ENCODE results near the gene GCGR.

Gene GCGR

DNA sequence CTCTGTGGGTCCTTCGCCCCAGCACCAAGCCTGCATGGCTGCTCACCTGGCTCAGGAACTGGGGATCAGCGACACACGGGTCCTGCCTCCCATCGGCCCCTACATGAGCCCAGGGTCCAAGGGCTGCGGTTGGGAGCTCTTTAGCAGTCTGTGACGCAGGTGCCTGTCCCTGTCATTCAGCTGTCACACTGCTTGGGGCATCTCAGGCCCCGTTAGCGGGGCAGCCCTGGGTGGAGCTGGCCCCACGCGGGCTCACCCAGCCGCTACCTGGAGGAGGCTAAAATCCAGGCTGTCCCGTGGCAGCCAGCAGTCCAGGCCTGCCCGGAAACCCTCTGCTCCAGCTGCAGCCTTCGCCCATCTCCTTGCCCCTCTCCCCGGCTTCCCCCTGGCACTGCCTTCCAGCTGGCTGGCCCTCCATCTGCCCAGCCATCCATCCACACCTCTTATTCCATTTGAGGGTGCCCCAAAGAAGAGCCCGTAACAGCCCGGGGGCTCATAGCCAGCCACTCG, 3.3 kb downstream of the GCGR start:
- in situ Hi-C loops (cut with HindIII; ENCODE audit: low pct_ligation_motif_present, low sequenced_read_pairs) = no loop called here
- no peak for DNase-seq
- TF ChIP-seq, protein P1, sequence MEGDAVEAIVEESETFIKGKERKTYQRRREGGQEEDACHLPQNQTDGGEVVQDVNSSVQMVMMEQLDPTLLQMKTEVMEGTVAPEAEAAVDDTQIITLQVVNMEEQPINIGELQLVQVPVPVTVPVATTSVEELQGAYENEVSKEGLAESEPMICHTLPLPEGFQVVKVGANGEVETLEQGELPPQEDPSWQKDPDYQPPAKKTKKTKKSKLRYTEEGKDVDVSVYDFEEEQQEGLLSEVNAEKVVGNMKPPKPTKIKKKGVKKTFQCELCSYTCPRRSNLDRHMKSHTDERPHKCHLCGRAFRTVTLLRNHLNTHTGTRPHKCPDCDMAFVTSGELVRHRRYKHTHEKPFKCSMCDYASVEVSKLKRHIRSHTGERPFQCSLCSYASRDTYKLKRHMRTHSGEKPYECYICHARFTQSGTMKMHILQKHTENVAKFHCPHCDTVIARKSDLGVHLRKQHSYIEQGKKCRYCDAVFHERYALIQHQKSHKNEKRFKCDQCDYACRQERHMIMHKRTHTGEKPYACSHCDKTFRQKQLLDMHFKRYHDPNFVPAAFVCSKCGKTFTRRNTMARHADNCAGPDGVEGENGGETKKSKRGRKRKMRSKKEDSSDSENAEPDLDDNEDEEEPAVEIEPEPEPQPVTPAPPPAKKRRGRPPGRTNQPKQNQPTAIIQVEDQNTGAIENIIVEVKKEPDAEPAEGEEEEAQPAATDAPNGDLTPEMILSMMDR (IDR thresholded peaks at IDR 0.05; ENCODE audit: low read depth, low read length, missing control alignments) = no peak
- Histone ChIP-seq H3K4me3 (ENCODE audit: low read depth, low read length) (no peak overlapping the region), H3K27ac (no peak overlapping the region), H3K36me3 (replicated peaks) (no peaks in the 10 kb centered on the region), H3K27me3 (replicated peaks) (peaks cover 56% of the 10 kb centered on the region)

DNA sequence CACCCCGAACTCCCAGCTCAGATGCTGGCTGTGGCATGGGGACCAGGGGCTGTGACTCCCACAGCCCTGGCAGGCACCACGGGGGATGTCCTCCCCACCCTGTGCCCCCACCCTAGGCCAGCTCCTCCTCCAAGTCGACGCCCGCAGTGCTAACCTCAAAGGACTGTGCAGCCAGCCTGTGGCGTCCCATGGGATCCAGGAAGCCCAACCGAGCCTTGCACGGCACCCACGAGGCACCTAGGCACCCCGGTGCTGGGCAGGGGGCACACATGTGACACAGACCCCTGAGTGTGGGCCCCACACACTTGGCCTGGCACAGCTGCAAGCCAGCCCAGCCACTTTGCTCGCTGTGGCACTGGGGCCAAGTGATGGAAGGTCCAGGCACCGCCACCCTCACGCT, 3.9 kb downstream of the GCGR start:
- peaks cover 50% of the 10 kb centered on the region for H3K27me3 ChIP-seq (replicated peaks)
- H3K36me3 ChIP-seq (replicated peaks) = no peaks in the 10 kb centered on the region

DNA sequence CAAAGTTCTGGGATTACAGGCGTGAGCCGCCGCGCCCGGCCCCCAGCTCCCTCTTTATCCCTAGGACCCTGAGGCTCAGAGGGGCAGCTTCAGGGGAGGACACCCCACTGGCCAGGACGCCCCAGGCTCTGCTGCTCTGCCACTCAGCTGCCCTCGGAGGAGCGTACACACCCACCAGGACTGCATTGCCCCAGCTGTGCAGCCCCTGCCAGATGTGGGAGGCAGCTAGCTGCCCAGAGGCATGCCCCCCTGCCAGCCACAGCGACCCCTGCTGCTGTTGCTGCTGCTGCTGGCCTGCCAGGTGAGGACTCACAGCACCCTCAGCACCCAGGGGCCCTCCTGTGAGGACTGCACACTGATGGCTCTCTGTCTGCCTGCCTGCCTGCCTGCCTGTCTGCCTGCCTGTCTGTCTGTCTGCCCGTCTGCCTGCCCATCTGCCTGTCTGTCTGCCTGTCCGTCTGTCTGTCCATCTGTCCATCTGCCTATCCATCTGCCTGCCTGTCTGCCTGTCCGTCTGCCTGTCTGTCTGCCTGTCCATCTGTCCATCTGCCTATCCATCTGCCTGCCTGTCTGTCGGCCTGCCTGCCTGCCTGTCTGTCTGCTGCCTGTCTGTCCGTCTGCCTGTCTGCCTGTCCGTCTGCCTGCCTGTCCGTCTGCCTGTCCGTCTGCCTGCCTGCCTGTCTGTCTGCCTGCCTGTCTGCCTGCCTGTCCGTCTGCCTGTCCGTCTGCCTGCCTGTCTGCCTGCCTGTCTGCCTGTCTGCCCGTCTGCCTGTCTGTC, 5.0 kb downstream of the GCGR start:
- DNase-seq = no peak
- Histone ChIP-seq H3K27me3 (replicated peaks) (peaks cover 38% of the 10 kb centered on the region), H3K36me3 (replicated peaks) (no peaks in the 10 kb centered on the region), H3K27ac (no peak overlapping the region), H3K4me3 (ENCODE audit: low read depth, low read length) (no peak overlapping the region)
- TF ChIP-seq, protein P1 (IDR thresholded peaks at IDR 0.05; ENCODE audit: low read depth, low read length, missing control alignments) = no peak
- in situ Hi-C loops (cut with HindIII; ENCODE audit: low pct_ligation_motif_present, low sequenced_read_pairs) = no loop called here

More for the DNA sequence above, 3.9 kb downstream of the GCGR start:
- H3K4me3 ChIP-seq (ENCODE audit: low read depth, low read length) = no peak overlapping the region
- TF ChIP-seq, protein P1 (IDR thresholded peaks at IDR 0.05; ENCODE audit: low read depth, low read length, missing control alignments) = no peak
- in situ Hi-C loops (cut with HindIII; ENCODE audit: low pct_ligation_motif_present, low sequenced_read_pairs) = no loop called here
- no peak for DNase-seq
- H3K27ac ChIP-seq = no peak overlapping the region

DNA sequence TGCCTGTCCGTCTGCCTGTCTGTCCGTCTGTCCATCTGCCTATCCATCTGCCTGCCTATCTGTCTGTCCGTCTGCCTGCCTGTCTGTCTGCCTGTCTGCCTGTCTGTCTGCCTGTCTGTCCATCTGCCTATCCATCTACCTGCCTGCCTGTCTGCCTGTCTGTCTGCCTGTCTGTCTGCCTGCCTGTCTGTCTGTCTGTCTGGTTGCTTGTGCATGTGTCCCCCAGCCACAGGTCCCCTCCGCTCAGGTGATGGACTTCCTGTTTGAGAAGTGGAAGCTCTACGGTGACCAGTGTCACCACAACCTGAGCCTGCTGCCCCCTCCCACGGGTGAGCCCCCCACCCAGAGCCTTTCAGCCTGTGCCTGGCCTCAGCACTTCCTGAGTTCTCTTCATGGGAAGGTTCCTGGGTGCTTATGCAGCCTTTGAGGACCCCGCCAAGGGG, 5.6 kb downstream of the GCGR start:
- no peak overlapping the region for H3K4me3 ChIP-seq (ENCODE audit: low read depth, low read length)
- H3K27me3 ChIP-seq (replicated peaks) = peaks cover 32% of the 10 kb centered on the region
- no peak overlapping the region for H3K27ac ChIP-seq
- in situ Hi-C loops (cut with HindIII; ENCODE audit: low pct_ligation_motif_present, low sequenced_read_pairs) = no loop called here
- no peak for DNase-seq
- TF ChIP-seq, protein P1 (IDR thresholded peaks at IDR 0.05; ENCODE audit: low read depth, low read length, missing control alignments) = no peak
- no peaks in the 10 kb centered on the region for H3K36me3 ChIP-seq (replicated peaks)

DNA sequence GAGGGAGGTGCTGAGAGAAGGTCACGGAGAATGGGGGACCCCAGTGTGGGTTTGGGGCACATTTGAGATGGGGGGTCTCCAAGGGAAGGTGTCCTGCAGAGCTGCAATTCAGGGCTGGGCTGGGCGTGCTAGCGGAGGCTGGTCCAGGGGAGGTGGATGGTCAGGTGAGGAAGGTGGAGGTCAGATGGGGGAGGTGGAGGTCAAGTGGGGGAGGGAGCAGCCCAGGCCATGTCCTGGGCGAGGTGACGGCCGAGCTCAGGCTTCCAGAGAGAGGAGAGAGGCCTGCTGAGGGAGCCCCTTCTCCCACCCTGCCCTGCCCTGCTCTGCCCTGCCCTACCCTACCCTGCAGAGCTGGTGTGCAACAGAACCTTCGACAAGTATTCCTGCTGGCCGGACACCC, 6.5 kb downstream of the GCGR start:
- TF ChIP-seq, protein P1 (IDR thresholded peaks at IDR 0.05; ENCODE audit: low read depth, low read length, missing control alignments) = no peak
- in situ Hi-C loops (cut with HindIII; ENCODE audit: low pct_ligation_motif_present, low sequenced_read_pairs) = no loop called here
- no peak overlapping the region for H3K27ac ChIP-seq
- H3K36me3 ChIP-seq (replicated peaks) = no peaks in the 10 kb centered on the region
- DNase-seq = no peak
- H3K27me3 ChIP-seq (replicated peaks) = peaks cover 26% of the 10 kb centered on the region
- no peak overlapping the region for H3K4me3 ChIP-seq (ENCODE audit: low read depth, low read length)

All from brain microvascular endothelial cell (primary cell).